GM12864 (cell line): ENCODE results near the gene MCUR1.

Experiments
- DNase-seq: peaks from one replicate; pipeline ENCODE4 v3.0.0-alpha.2; 2011; ENCODE audit warnings: low read depth
- H3K4me3 ChIP-seq: 2 replicates; pipeline ENCODE4 v1.5.1; 2011; ENCODE audit warnings: mild to moderate bottlenecking, low read depth, low read length, control low read depth
- TF ChIP-seq, protein P1 (sequence below): IDR thresholded peaks from 2 replicates; pipeline ENCODE4 v1.5.1; 2011; ENCODE audit warnings: low read depth, mild to moderate bottlenecking, moderate library complexity, low read length, control low read depth, inconsistent platforms; ENCODE audit errors: missing control alignments

MCUR1 gene

DNA sequence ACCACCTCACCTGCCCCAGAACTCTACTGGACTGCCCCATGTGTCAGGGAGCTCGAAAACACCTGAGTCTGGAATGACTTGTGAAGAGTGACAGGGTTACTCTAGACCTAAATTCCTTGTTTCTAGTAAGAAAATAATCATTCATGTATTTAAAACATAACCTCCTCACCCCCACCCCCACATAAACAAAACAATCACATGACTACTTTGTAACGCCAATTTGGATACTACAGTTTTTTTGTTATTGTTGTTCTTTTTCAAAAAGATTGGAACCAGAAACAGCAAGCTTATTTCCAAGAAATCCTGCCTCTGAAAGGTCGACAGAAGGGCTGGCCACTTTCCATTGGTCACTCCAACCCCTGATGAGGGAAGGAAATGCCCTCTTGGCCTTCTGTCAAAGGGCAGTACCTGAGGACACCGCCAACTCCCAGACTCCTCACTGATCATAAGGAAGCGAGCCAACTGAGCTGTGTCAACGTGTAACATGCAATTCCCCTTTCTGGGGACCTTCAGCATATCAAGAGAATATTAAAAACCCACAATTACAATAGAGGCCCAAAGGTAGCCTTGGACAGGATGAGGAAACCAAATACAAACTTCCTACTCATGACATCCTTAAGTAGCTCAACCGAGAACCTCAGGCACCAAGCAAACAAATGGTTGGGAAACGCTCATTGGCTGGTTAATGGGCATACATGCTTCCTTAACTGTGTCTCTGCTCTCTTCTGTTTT, 2.6 kb downstream of the MCUR1 start:
- TF ChIP-seq, protein P1, sequence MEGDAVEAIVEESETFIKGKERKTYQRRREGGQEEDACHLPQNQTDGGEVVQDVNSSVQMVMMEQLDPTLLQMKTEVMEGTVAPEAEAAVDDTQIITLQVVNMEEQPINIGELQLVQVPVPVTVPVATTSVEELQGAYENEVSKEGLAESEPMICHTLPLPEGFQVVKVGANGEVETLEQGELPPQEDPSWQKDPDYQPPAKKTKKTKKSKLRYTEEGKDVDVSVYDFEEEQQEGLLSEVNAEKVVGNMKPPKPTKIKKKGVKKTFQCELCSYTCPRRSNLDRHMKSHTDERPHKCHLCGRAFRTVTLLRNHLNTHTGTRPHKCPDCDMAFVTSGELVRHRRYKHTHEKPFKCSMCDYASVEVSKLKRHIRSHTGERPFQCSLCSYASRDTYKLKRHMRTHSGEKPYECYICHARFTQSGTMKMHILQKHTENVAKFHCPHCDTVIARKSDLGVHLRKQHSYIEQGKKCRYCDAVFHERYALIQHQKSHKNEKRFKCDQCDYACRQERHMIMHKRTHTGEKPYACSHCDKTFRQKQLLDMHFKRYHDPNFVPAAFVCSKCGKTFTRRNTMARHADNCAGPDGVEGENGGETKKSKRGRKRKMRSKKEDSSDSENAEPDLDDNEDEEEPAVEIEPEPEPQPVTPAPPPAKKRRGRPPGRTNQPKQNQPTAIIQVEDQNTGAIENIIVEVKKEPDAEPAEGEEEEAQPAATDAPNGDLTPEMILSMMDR, result no peak
- H3K4me3 ChIP-seq, result no peak overlapping the region
- DNase-seq, result no peak

DNA sequence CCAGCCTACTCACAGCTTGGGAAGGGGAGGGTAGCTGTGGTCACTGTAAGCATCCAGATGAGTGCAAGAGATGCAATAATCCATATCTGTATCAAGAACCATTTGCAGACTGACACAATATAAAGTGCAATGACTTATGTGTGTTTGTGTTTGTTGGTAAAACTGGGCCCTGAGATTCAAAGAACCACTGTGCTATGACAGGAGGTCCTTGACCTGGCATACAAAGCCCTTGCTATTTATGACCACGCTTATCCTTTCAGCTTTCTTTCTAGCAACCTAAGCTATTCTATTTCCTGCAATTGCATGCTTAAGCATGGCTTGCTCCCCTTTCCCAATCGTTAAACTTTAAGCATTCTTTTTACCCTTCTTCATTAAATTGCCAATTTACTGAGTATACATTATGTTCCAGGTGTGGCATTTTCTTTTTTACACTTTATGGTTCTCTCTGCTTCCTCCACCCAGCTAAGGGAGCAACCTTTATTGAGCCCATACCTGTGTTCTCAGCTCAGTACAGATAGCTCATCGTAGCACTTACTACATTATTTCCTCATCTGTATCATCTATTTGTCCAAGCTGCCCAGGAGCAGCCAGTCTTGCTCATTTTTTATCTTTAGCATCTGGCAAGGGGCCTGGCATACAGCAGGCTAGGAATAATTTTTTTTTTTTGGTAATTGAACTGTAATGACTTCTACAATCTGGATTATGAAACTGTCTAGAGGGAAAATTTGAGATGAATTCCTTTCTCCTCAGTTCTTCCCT, 3.5 kb downstream of the MCUR1 start:
- TF ChIP-seq, protein P1, result no peak
- H3K4me3 ChIP-seq, result no peak overlapping the region
- DNase-seq, result no peak

DNA sequence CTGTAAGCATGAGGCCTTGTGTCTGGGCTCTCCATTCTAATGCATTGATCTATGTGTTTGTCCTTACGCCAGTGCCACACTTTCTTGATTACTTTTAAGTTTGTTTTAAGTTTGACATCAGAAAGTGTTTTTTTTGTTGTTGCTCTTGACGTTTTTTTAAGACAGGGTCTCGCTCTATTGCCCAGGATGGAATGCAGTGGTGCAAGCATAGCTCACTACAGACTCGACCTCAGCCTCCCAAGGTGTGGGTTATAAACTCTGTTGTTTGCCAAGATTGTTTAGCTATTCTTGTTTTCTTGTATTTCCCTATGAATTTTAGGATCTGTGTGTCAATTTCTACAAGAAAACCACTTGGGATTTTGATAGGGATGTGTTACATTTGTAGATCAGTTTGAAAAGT, 5.6 kb downstream of the MCUR1 start:
- no peak overlapping the region for H3K4me3 ChIP-seq
- TF ChIP-seq, protein P1, result no peak
- no peak for DNase-seq

DNA sequence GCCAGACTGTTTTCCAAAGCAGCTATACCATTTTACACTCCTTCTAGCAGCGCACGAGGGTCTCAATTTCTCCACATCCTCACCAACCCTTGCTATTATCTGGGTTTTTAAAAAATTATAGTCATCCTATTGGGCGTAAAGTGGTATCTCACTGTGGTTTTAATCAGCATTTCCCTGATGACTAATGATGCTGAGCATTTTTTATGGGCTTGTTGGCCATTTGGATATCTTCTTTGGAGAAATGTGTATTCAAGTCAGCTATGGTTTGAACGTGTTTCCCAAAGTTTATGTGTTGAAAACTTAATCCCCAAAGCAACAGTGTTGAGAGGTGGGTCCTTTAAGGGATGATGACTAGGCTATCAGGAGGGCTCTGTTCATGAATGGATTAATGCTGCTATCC, 6.7 kb downstream of the MCUR1 start:
- no peak overlapping the region for H3K4me3 ChIP-seq
- no peak for DNase-seq
- TF ChIP-seq, protein P1, result no peak

DNA sequence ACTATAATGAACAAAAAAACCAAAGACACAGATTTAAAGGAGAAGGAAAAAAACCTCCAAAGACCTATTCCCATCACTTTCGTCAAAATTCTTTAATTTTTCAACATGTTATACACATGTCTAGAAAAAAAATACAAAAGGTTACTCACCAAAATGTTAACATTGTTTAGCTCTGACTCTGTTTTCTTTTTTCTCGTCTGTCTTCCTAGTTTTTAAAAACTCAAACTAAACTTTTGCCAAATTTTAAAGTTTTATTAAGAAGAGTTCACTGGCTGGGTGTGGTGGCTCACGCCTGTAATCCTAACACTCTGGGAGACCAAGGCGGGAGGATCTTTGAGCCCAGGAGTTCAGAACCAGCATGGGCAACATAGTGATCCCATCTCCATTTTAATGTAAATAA, 10.8 kb downstream of the MCUR1 start:
- DNase-seq, result no peak
- H3K4me3 ChIP-seq, result no peak overlapping the region
- TF ChIP-seq, protein P1, result no peak

DNA sequence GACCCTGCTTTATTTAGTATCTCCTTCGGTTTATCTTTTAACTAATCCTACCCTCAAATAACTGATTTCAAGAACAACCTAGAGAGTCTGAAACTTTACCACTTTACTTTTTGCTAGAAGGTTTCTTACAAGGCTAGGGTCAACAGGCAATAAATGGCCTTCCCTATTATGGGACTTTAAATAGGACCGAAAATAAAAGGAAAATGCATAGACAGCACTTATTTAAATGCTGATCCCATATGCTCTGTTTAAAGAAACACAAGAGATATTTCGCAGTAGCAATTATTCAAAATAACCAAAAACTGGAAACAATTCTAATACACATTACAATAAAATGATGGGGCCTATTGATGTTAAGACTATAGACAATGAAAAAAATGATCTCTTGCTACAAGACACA, 13.7 kb downstream of the MCUR1 start:
- TF ChIP-seq, protein P1, result no peak
- H3K4me3 ChIP-seq, result no peak overlapping the region
- no peak for DNase-seq

DNA sequence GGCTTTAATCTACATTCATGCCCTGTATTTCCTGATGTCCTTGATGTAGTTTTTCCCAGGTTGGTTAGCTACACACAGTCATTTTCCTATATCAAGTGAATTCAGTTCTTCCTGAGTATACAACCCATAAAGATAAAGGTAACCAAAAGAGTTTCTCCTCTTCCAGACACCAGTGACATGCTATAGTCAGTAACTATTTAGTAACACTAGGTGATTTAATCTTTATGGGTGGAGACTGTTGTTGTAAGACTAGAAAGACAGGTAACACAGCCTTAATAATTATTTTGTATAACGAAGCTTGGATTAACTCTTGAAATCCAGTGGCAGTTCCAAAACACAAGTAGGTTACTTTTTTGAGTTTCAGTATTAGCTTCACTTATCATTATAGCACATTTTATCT, 17.6 kb downstream of the MCUR1 start:
- TF ChIP-seq, protein P1, result no peak
- no peak for DNase-seq
- no peak overlapping the region for H3K4me3 ChIP-seq
